MM.1S (cell line): Measurements from ENCODE around the gene TCF7L2.

Source experiments
- CTCF ChIP-seq: fragments of 300-600 bp; sonication (generic); IDR thresholded peaks from 2 replicates; pipeline ENCODE4 v1.5.1; 2016; ENCODE audit warnings: antibody characterized with exemption, low read length, mixed read lengths
- EZH2 ChIP-seq: fragments of 300-600 bp; sonication (generic); optimal IDR thresholded peaks from 2 replicates; pipeline ENCODE3; 2017; ENCODE audit warnings: low read depth, mild to moderate bottlenecking, antibody characterized with exemption, low read length, mixed read lengths

GRCh38 chr10:113069595-113069994, 119.5 kb downstream of the TCF7L2 start:
- TF ChIP-seq CTCF (no peak), EZH2 (no peak)
